WI38 (cell line): ENCODE measurements around the gene ISCA1.

Source experiments
- H3K4me3 ChIP-seq: 2 replicates; pipeline ENCODE4 v1.5.1; 2011; ENCODE audit warnings: low read depth, mild to moderate bottlenecking, control low read depth, low read length
- TF ChIP-seq, protein P1 (sequence below): IDR thresholded peaks from 2 replicates; pipeline ENCODE4 v1.5.1; 2012; ENCODE audit warnings: low read depth, mild to moderate bottlenecking, control low read depth, low read length

The ISCA1 gene

DNA sequence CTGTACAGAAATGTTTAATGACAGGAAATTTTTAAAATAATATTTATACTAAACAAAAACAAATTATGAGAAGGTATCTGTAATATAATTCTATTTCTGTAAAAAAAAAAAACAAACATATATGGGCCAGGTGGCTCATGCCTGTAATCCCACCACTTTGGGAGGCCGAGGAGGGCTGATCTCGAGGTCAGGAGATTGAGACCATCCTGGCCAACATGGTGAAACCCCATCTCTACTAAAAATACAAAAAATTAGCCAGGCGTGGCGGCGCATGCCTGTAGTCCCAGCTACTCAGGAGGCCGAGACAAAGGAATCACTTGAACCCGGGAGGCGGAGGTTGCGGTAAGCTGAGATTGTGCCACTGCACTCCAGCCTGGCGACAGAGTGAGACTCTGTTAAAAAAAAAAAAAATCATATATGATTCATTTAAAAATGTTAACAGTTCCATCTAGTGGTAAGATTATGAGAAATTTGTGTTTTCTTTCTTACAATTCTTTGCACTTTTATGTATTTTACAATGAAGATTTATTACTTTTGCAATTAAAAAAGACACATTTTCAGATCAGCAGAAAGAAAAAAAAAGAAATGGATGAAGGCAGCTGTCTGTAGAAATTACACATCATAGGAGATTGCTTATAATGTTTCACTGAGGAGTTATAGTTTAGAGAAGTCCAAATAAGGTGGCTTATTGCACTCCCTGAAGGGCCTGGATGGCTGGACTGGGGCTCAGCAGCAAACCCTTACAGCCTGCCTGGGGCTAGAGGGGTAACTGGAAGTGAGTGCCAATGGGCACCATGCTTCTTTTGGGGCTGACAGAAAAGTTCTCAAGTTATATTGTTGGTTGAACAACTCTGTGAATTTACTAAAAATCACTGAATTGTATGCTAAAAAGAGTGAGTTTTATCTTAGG lies 43.2 kb downstream of the ISCA1 start:
- TF ChIP-seq, protein P1, sequence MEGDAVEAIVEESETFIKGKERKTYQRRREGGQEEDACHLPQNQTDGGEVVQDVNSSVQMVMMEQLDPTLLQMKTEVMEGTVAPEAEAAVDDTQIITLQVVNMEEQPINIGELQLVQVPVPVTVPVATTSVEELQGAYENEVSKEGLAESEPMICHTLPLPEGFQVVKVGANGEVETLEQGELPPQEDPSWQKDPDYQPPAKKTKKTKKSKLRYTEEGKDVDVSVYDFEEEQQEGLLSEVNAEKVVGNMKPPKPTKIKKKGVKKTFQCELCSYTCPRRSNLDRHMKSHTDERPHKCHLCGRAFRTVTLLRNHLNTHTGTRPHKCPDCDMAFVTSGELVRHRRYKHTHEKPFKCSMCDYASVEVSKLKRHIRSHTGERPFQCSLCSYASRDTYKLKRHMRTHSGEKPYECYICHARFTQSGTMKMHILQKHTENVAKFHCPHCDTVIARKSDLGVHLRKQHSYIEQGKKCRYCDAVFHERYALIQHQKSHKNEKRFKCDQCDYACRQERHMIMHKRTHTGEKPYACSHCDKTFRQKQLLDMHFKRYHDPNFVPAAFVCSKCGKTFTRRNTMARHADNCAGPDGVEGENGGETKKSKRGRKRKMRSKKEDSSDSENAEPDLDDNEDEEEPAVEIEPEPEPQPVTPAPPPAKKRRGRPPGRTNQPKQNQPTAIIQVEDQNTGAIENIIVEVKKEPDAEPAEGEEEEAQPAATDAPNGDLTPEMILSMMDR, result no peak
- no peak overlapping the region for H3K4me3 ChIP-seq

DNA sequence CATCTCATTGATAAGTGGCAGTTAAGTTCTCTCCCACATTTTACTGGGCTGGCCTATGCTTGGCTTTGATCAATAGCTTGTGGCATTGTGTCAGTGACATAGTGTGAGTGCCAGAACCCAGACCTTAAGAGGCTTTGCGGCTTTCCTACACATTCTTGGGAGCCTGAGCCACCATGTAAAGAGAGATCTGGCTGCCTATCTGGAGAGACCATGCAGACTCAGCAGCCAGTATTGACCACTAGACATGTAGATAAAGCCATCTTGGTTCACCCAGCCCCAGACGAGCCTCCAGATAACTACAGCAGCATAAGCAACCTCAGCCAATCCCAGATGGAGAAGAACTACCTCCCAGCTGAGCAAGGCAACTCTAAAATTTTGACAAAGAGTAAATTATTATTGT lies 51.5 kb downstream of the ISCA1 start:
- TF ChIP-seq, protein P1, result no peak
- no peak overlapping the region for H3K4me3 ChIP-seq

DNA sequence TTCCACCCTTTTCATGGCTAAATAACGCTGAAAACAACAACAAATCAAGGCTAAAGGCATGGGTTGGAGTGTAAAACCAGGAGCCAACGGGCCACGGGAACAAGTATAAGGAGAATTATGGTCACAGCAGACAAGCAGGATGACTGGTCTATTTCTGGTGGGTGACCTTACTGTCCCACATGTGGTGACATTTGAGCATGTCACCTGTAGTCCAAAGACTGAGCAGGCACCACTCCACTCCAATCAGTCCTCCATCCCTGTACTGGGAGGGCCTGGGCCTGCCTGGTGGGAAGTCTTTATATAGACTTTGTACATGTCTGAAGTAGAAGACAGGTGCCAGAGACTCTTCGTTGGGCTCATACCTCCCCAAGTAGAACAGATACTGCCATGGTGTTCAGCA lies 59.7 kb downstream of the ISCA1 start:
- TF ChIP-seq, protein P1, result no peak
- no peak overlapping the region for H3K4me3 ChIP-seq

DNA sequence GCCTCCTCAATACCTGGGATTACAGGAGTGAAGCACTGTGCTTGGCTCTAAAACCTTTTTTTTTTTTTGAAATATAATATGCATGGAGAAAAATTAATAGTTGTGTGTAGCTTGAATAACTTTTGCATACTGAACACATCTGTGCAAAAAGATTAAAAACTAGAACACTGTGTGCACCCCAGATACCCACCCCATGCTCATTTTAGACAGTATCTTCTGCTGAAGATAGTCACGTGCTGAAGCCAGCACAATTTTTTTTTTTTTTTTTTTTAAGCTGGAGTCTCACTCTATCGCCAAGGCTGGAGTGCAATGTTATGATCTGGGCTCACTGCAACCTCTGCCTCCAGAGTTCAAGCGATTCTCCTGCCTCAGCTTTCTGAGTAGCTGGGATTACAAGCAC lies 62.7 kb downstream of the ISCA1 start:
- TF ChIP-seq, protein P1, result no peak

DNA sequence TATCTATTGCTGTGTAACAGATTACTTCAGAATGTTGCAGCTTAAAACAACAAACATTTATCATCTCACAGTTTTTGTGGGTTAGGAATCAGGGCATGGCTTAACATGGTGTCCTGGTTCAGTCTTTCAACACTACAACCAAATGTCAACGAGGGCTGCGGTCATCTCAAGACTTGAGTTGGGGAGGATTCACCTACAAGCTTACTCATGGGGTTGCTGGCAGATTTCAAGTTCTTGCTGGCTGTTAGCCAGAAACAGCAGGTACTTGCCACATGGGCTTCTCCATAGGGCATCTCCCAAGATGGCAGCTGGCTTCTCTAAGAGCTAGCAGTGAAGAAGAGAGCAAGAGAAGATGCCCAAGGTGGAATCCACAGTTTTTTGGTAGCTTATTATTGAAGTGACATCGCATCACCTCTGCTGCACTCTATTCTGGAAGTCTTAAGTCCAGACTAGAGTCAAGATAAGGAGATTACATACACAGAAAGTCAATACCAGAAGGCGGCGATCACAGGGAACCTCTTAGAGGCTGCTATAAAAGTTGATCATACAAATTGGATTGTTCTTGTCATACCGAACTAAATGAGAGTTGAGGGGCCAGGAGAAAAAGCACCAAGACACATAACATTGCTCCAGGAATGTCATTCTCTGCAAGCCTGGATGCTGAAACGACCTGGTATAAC lies 65.1 kb downstream of the ISCA1 start:
- TF ChIP-seq, protein P1, result no peak
- H3K4me3 ChIP-seq, result no peak overlapping the region

More for the DNA sequence above, 62.7 kb downstream of the ISCA1 start:
- H3K4me3 ChIP-seq, result no peak overlapping the region
